ENCODE data around the gene CD300C. TPM values are rescaled to one million over a fixed set of nuclear protein-coding genes. Genes with fewer than 3 reads are reported as not detected.

Gene CD300C
- total and polyA plus RNA-seq, 2 donors (not counting 1 experiment from before 2014, with no cell fraction given): not detected

- Histone ChIP-seq H2AFZ (ENCODE audit: low read length) (no peak overlapping the region), H4K20me1 (ENCODE audit: control insufficient read depth, extremely low read depth, insufficient read depth, low read length) (no peaks in the 10 kb centered on the region), H3K9ac (ENCODE audit: insufficient read depth, low read length) (no peak overlapping the region), H3K4me3 (replicated peaks in 1 of 4; ENCODE audit: control extremely low read depth in 1 of 4, insufficient read depth in 1 of 4, low read depth in 3 of 4, low read length in 4 of 4) (no peak overlapping the region), H3K27me3 (ENCODE audit: control insufficient read depth, insufficient read depth, low read length) (no peaks in the 10 kb centered on the region), H3K4me2 (ENCODE audit: extremely low read depth, insufficient read depth, low read length) (no peak overlapping the region), H3K9me3 (ENCODE audit: control insufficient read depth, insufficient read depth, low read depth, low read length) (no peaks in the 10 kb centered on the region), H3K36me3 (ENCODE audit: control insufficient read depth, insufficient read depth, low read length) (no peaks in the 10 kb centered on the region), H3K4me1 (ENCODE audit: control insufficient read depth, extremely low read depth, insufficient read depth, low read length) (no peaks in the 10 kb centered on the region), H3K79me2 (ENCODE audit: control insufficient read depth, insufficient read depth, low read length) (no peaks in the 10 kb centered on the region), H3K27ac (ENCODE audit: insufficient read depth, low read length) (no peak overlapping the region)
- no peak for DNase-seq (ENCODE audit: low read depth in 2 of 2)
- TF ChIP-seq EZH2 (IDR thresholded peaks at IDR 0.05; ENCODE audit: low read length, missing control alignments) (no peak), CTCF (conservative IDR thresholded peaks at IDR 0.05 in 1 of 2, IDR thresholded peaks at IDR 0.05 in 1 of 2; ENCODE audit: low read depth in 1 of 2, low read length in 2 of 2) (no peak)
Observed at GRCh38 chr17:74565126-74565525, 19.2 kb upstream of the CD300C start.

- no peaks in the 10 kb centered on the region for H3K79me2 ChIP-seq (ENCODE audit: control insufficient read depth, insufficient read depth, low read length)
- no peak overlapping the region for H2AFZ ChIP-seq (ENCODE audit: low read length)
- no peaks in the 10 kb centered on the region for H3K36me3 ChIP-seq (ENCODE audit: control insufficient read depth, insufficient read depth, low read length)
- H3K4me3 ChIP-seq (replicated peaks in 1 of 4; ENCODE audit: control extremely low read depth in 1 of 4, insufficient read depth in 1 of 4, low read depth in 3 of 4, low read length in 4 of 4): no peak overlapping the region
- no peaks in the 10 kb centered on the region for H4K20me1 ChIP-seq (ENCODE audit: control insufficient read depth, extremely low read depth, insufficient read depth, low read length)
- no peaks in the 10 kb centered on the region for H3K4me1 ChIP-seq (ENCODE audit: control insufficient read depth, extremely low read depth, insufficient read depth, low read length)
- no peak overlapping the region for H3K4me2 ChIP-seq (ENCODE audit: extremely low read depth, insufficient read depth, low read length)
- H3K27me3 ChIP-seq (ENCODE audit: control insufficient read depth, insufficient read depth, low read length): no peaks in the 10 kb centered on the region
- no peak for DNase-seq (ENCODE audit: low read depth in 2 of 2)
- no peak overlapping the region for H3K9ac ChIP-seq (ENCODE audit: insufficient read depth, low read length)
- no peak for TF ChIP-seq CTCF (conservative IDR thresholded peaks at IDR 0.05 in 1 of 2, IDR thresholded peaks at IDR 0.05 in 1 of 2; ENCODE audit: low read depth in 1 of 2, low read length in 2 of 2)
- no peak for TF ChIP-seq EZH2 (IDR thresholded peaks at IDR 0.05; ENCODE audit: low read length, missing control alignments)
- H3K27ac ChIP-seq (ENCODE audit: insufficient read depth, low read length): no peak overlapping the region
- H3K9me3 ChIP-seq (ENCODE audit: control insufficient read depth, insufficient read depth, low read depth, low read length): no peaks in the 10 kb centered on the region
Observed at GRCh38 chr17:74563358-74563757, 17.4 kb upstream of the CD300C start.

- DNase-seq (ENCODE audit: low read depth in 2 of 2): no peak
- H3K4me2 ChIP-seq (ENCODE audit: extremely low read depth, insufficient read depth, low read length): no peak overlapping the region
- no peak overlapping the region for H3K9ac ChIP-seq (ENCODE audit: insufficient read depth, low read length)
- H3K9me3 ChIP-seq (ENCODE audit: control insufficient read depth, insufficient read depth, low read depth, low read length): no peaks in the 10 kb centered on the region
- TF ChIP-seq CTCF (conservative IDR thresholded peaks at IDR 0.05 in 1 of 2, IDR thresholded peaks at IDR 0.05 in 1 of 2; ENCODE audit: low read depth in 1 of 2, low read length in 2 of 2): no peak
- no peak for TF ChIP-seq EZH2 (IDR thresholded peaks at IDR 0.05; ENCODE audit: low read length, missing control alignments)
- H3K27ac ChIP-seq (ENCODE audit: insufficient read depth, low read length): no peak overlapping the region
- H3K79me2 ChIP-seq (ENCODE audit: control insufficient read depth, insufficient read depth, low read length): no peaks in the 10 kb centered on the region
- no peaks in the 10 kb centered on the region for H3K36me3 ChIP-seq (ENCODE audit: control insufficient read depth, insufficient read depth, low read length)
- H4K20me1 ChIP-seq (ENCODE audit: control insufficient read depth, extremely low read depth, insufficient read depth, low read length): no peaks in the 10 kb centered on the region
- H3K27me3 ChIP-seq (ENCODE audit: control insufficient read depth, insufficient read depth, low read length): no peaks in the 10 kb centered on the region
- H3K4me1 ChIP-seq (ENCODE audit: control insufficient read depth, extremely low read depth, insufficient read depth, low read length): no peaks in the 10 kb centered on the region
- no peak overlapping the region for H3K4me3 ChIP-seq (replicated peaks in 1 of 4; ENCODE audit: control extremely low read depth in 1 of 4, insufficient read depth in 1 of 4, low read depth in 3 of 4, low read length in 4 of 4)
- H2AFZ ChIP-seq (ENCODE audit: low read length): no peak overlapping the region
Observed at GRCh38 chr17:74561586-74561985, 15.7 kb upstream of the CD300C start.
